Gastroesophageal sphincter (tissue), 4 donors: ENCODE results near the gene ATMIN. TPM values are rescaled to one million over a fixed set of nuclear protein-coding genes. Genes with fewer than 3 reads are reported as not detected.

Experiments used
- ATAC-seq: fragments of 150-250 bp; one replicate; pipeline ENCODE4 v1.9.1; 2016; ENCODE audit warnings: mild to moderate bottlenecking, moderate library complexity
- H3K27ac ChIP-seq, 4 donors: fragments of 200-600 bp; sonication (generic) in 3 of 4; 1 replicate in 3 of 4; 2 replicates in 1 of 4; pipeline ENCODE4 v1.5.1; 2016 to 2019
- H3K27me3 ChIP-seq: fragments of 200-600 bp; sonication (generic); one replicate; pipeline ENCODE4 v1.5.1; 2019
- H3K36me3 ChIP-seq, 2 donors: fragments of 200-600 bp; sonication (generic); one replicate each; pipeline ENCODE4 v1.5.1; 2019; ENCODE audit warnings: control low read depth in 1 of 2
- H3K4me1 ChIP-seq, 3 donors: fragments of 200-600 bp; sonication (generic); 1 replicate in 2 of 3; 2 replicates in 1 of 3; pipeline ENCODE4 v1.5.1; 2016 to 2019; ENCODE audit warnings: control low read depth in 2 of 3
- H3K4me3 ChIP-seq, 2 donors: fragments of 200-600 bp; sonication (generic); one replicate each; pipeline ENCODE4 v1.5.1; 2019; ENCODE audit warnings: mild to moderate bottlenecking in 1 of 2, moderate library complexity in 1 of 2
- H3K9me3 ChIP-seq, 3 donors: fragments of 200-600 bp; sonication (generic); one replicate each; pipeline ENCODE4 v1.5.1; 2017 to 2019; ENCODE audit warnings: control low read depth in 2 of 3
- EP300 ChIP-seq: sonication (generic); formaldehyde crosslinking; IDR thresholded peaks from one replicate; pipeline ENCODE4 v1.6.1; 2017; ENCODE audit warnings: antibody characterized with exemption, mild to moderate bottlenecking
- POLR2A ChIP-seq, 2 donors: fragments of 450-650 bp; IDR thresholded peaks; one replicate each; pipeline ENCODE4 v1.6.1; 2017; ENCODE audit warnings: antibody characterized with exemption in 2 of 2, mild to moderate bottlenecking in 2 of 2, moderate library complexity in 1 of 2
- POLR2AphosphoS5 ChIP-seq: sonication (generic); formaldehyde crosslinking; IDR thresholded peaks from one replicate; pipeline ENCODE4 v1.6.1; 2017; ENCODE audit warnings: antibody characterized with exemption
- WGBS, 2 donors: methylation state at CpG; one replicate each; pipeline ENCODE4 v1.1.5; 2018; ENCODE audit warnings: low coverage in 1 of 2; 5-methylcytosine and 5-hydroxymethylcytosine counted together
- total RNA-seq, 4 donors: library from RNA; depleted of rRNA; stranded (reverse); fragments of >200 nt; gene quantifications; one replicate each; pipeline ENCODE4 v1.1.0, GENCODE V29; 2016
- TF ChIP-seq, protein P1 (sequence below), 4 experiments: fragments of 200-600 bp in 2 of 4; fragments of 450-650 bp in 2 of 4; sonication (generic) in 1 of 4; IDR thresholded peaks; one replicate each; pipeline ENCODE4 v1.5.1; 2017 to 2019; ENCODE audit warnings: antibody characterized with exemption in 4 of 4, mild to moderate bottlenecking in 2 of 4, moderate library complexity in 2 of 4

Gene ATMIN
- total RNA-seq, 4 donors from 2014 or later = 31.2 to 37.3 (median 35.0) TPM

- 18 to 23% methylated on average over 9 to 15 of the region's 18 CpGs for WGBS, 2 donors
- Histone ChIP-seq H3K36me3 (no peaks in the 10 kb centered on the region), H3K9me3 (no peaks in the 10 kb centered on the region), H3K27me3 (no peaks in the 10 kb centered on the region), H3K27ac (peak overlapping the region; percentile 90 to 100 (median 98)), H3K4me3 (peak overlapping the region; percentile 66 to 97), H3K4me1 (peaks cover 0 to 43% (median 12%) of the 10 kb centered on the region in 3 donors)
- no peak for ATAC-seq
- TF ChIP-seq EP300 (no peak), POLR2A (IDR thresholded peaks at IDR 0.05) (no peak), POLR2AphosphoS5 (no peak)
- TF ChIP-seq, protein P1, sequence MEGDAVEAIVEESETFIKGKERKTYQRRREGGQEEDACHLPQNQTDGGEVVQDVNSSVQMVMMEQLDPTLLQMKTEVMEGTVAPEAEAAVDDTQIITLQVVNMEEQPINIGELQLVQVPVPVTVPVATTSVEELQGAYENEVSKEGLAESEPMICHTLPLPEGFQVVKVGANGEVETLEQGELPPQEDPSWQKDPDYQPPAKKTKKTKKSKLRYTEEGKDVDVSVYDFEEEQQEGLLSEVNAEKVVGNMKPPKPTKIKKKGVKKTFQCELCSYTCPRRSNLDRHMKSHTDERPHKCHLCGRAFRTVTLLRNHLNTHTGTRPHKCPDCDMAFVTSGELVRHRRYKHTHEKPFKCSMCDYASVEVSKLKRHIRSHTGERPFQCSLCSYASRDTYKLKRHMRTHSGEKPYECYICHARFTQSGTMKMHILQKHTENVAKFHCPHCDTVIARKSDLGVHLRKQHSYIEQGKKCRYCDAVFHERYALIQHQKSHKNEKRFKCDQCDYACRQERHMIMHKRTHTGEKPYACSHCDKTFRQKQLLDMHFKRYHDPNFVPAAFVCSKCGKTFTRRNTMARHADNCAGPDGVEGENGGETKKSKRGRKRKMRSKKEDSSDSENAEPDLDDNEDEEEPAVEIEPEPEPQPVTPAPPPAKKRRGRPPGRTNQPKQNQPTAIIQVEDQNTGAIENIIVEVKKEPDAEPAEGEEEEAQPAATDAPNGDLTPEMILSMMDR (IDR thresholded peaks at IDR 0.05) = no peak
Measured at GRCh38 chr16:81005610-81006161, 30.0 kb upstream of the ATMIN start.

- TF ChIP-seq EP300 (no peak), POLR2A (IDR thresholded peaks at IDR 0.05) (peak; percentile 72 to 79)
- no peaks in the 10 kb centered on the region for H3K36me3 ChIP-seq
- H3K9me3 ChIP-seq = no peaks in the 10 kb centered on the region
- no peaks in the 10 kb centered on the region for H3K27me3 ChIP-seq
- peaks cover 0 to 43% (median 12%) of the 10 kb centered on the region in 3 donors for H3K4me1 ChIP-seq
- WGBS, 2 donors = 0% methylated on average over 3 of the region's 50 CpGs; no CpG with 5 or more reads in 1 of the 2 donors
- ATAC-seq = peak; percentile 36
- peak overlapping the region; percentile 90 to 100 (median 98) for H3K27ac ChIP-seq
- H3K4me3 ChIP-seq = peak overlapping the region; percentile 66 to 97
Measured at GRCh38 chr16:81006211-81006812, 29.3 kb upstream of the ATMIN start.

DNA sequence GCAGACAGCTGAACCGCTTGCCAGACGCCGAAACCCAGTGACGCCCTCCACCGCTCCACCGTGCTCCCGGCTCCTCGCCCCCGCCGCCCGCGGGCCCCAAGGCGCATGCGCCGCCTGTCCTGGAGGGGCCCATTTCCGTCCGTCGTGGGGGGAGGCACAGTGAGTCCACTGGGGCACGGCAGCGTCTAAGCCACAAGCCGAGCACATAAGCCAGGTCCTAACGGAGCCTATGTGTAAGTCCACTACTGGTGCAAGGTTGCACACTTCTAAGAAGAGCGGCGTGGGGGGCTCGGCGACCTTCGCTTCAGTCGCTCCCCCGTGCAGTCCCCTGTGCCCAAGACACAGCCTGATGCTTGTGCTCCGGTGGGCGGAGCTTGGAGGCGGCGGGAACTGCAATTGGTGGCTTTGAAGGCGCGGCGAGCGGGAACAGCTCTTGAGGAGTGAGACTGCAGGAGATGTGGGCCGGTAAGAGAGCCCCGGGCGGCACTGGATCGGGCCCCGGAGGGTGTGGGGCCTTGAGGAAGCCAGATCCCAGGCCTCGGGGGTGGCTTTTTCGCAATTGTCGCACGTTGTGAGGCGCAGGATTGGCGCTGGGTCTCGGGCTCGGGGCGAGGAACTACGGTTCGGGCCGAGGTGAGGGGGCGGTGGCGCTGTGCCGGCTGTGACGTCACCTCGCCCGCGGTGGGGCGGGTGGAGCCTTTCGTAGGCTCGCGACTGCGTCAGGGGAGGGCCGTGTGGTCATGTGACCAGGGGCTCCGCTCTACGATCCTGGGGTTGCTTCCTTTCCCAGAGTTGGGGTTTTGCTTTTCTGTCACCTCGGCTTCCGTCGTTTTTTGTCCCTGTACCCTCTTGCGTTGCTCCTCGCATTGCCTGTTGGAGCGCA is 28.6 kb upstream of the ATMIN start, which contains the start of the genes CENPN and CMC2:
Gene CENPN, plus strand, starts transcription at position 402 of the 883 bp plus-strand sequence. CDS start 4,726 bp downstream, outside the sequence.
Gene CMC2, minus strand, starts transcription at position 73 of the 883 bp plus-strand sequence. CDS start 9,491 bp downstream, outside the sequence.
- WGBS, 2 donors = 0% methylated on average over 3 of the region's 75 CpGs; no CpG with 5 or more reads in 1 of the 2 donors
- ATAC-seq = peak; percentile 97
- no peaks in the 10 kb centered on the region for H3K9me3 ChIP-seq

DNA sequence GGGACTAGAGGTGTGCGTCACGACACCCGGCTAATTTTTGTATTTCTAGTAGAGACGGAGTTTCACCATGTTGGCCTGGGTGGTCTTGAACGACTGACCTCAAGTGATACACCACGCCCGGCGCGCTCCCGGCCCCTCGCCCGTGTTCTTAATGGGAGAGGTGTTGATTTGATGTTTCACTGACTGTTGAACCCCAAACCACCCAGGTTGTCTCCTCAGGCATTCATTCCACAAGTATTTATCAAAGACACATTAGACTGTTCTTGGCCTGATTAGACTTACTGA is 27.2 kb upstream of the ATMIN start:
- Histone ChIP-seq H3K27me3 (no peaks in the 10 kb centered on the region), H3K9me3 (no peaks in the 10 kb centered on the region), H3K4me3 (no peak overlapping the region), H3K4me1 (peaks cover 0 to 37% (median 12%) of the 10 kb centered on the region in 3 donors), H3K27ac (peak overlapping the region in 3 of 4 donors; percentile 97 to 100 (median 98)), H3K36me3 (peaks cover 0 to 5% of the 10 kb centered on the region in 2 donors)
- TF ChIP-seq POLR2AphosphoS5 (no peak), EP300 (no peak), POLR2A (IDR thresholded peaks at IDR 0.05) (no peak)
- TF ChIP-seq, protein P1 (IDR thresholded peaks at IDR 0.05) = no peak
- 86% methylated on average over 9 of the region's 12 CpGs; no CpG with 5 or more reads in 1 of the 2 donors for WGBS, 2 donors
- ATAC-seq = no peak

More for the DNA sequence above, 28.6 kb upstream of the ATMIN start, which contains the start of the genes CENPN and CMC2:
- Histone ChIP-seq H3K27ac (peak within 1 kb of the TSS; percentile 90 to 100 (median 98)), H3K36me3 (no peaks in the 10 kb centered on the region), H3K27me3 (no peaks in the 10 kb centered on the region), H3K4me1 (peaks cover 0 to 43% (median 12%) of the 10 kb centered on the region in 3 donors), H3K4me3 (peak within 1 kb of the TSS; percentile 66 to 97)
- TF ChIP-seq POLR2A (IDR thresholded peaks at IDR 0.05) = peak in 1 of 2 donors; percentile 57
- TF ChIP-seq EP300 = no peak
- TF ChIP-seq, protein P1 (IDR thresholded peaks at IDR 0.05) = peak in 2 of 4 experiments; percentile 17 to 29
- TF ChIP-seq POLR2AphosphoS5 = peak; percentile 87

DNA sequence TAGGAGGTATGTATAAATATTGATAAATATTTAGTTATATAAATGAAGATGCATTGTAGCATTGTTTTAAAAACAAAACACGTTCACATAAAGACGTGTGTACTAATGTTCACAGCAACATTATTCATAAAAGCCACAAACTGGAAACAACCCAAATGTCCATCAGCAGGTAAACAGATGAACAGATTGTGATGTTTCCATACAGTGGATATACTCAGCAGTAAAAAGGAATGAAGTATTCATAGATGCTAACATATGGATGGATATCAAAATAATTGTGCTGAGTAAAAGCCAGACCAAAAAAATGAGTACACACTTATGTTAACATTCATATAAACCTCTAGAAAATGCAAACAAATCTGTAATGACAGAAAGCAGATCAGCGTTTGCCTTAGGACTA is 22.7 kb upstream of the ATMIN start:
- no peak overlapping the region for H3K27ac ChIP-seq
- peaks cover 0 to 7% (median 0%) of the 10 kb centered on the region in 3 donors for H3K4me1 ChIP-seq
- ATAC-seq = no peak
- no peak overlapping the region for H3K4me3 ChIP-seq
- H3K36me3 ChIP-seq = peaks cover 0 to 18% of the 10 kb centered on the region in 2 donors
- H3K9me3 ChIP-seq = no peaks in the 10 kb centered on the region
- 74 to 91% methylated on average over 3 of the region's 3 CpGs for WGBS, 2 donors
- no peak for TF ChIP-seq POLR2AphosphoS5
- TF ChIP-seq, protein P1 (IDR thresholded peaks at IDR 0.05) = no peak
- no peak for TF ChIP-seq EP300
- no peak for TF ChIP-seq POLR2A (IDR thresholded peaks at IDR 0.05)
- H3K27me3 ChIP-seq = no peaks in the 10 kb centered on the region
